K562 (cell line): Measurements from ENCODE around the gene RPRD1B. TPM values are rescaled to one million over a fixed set of nuclear protein-coding genes. Genes with fewer than 3 reads are reported as not detected.
A peak's percentile ranks its signal among the peaks of the same experiment; 100 is the strongest.

Experiments used
- ARID1B ChIP-seq: fragments of 450-650 bp; IDR thresholded peaks from 2 replicates; pipeline ENCODE4 v1.6.1; 2016; ENCODE audit warnings: antibody characterized with exemption, mild to moderate bottlenecking, inconsistent platforms
- BRCA1 ChIP-seq, 2 experiments: fragments of 450-650 bp in 1 of 2; sonication (generic) in 1 of 2; formaldehyde crosslinking in 1 of 2; IDR thresholded peaks; 2 replicates each; pipeline versions ENCODE4 v1.5.0 to v1.6.1; 2017 to 2020; ENCODE audit warnings: mild to moderate bottlenecking in 1 of 2, missing genetic modification reagents in 1 of 2
- CTBP1 ChIP-seq: fragments of 450-650 bp; IDR thresholded peaks from 2 replicates; pipeline ENCODE4 v1.6.1; 2016; ENCODE audit warnings: borderline replicate concordance
- DACH1 ChIP-seq: fragments of 450-650 bp; IDR thresholded peaks from 2 replicates; pipeline ENCODE4 v1.6.1; 2018; ENCODE audit not compliant: partially characterized antibody
- EHMT2 ChIP-seq: fragments of 450-650 bp; IDR thresholded peaks from 2 replicates; pipeline ENCODE4 v1.6.1; 2018; ENCODE audit warnings: antibody characterized with exemption
- ESRRA ChIP-seq: fragments of 450-650 bp; IDR thresholded peaks from 2 replicates; pipeline ENCODE4 v1.6.1; 2014; ENCODE audit warnings: low read depth, mild to moderate bottlenecking, moderate library complexity, borderline replicate concordance
- GATAD2A ChIP-seq: fragments of 450-650 bp; IDR thresholded peaks from 2 replicates; pipeline ENCODE4 v1.6.1; 2017
- HEY1 ChIP-seq: fragments of 250-450 bp; sonication (Bioruptor Pico); IDR thresholded peaks from 2 replicates; pipeline ENCODE4 v1.5.0; 2020; ENCODE audit warnings: mild to moderate bottlenecking, moderate library complexity, borderline replicate concordance
- HNRNPL ChIP-seq: fragments of 200-400 bp; formaldehyde crosslinking; IDR thresholded peaks from 2 replicates; pipeline ENCODE4 v1.6.1; 2017; ENCODE audit warnings: low read depth, mild to moderate bottlenecking, low read length
- ID3 ChIP-seq, 2 experiments: fragments of 250-450 bp in 1 of 2; fragments of 450-650 bp in 1 of 2; sonication (Bioruptor Pico) in 1 of 2; IDR thresholded peaks; 2 replicates each; pipeline versions ENCODE4 v1.6.1 to v1.8.0; 2016 to 2021; ENCODE audit warnings: mild to moderate bottlenecking in 2 of 2, moderate library complexity in 2 of 2, missing compliant biosample characterization in 1 of 2, missing genetic modification characterization in 1 of 2
- NBN ChIP-seq: fragments of 450-650 bp; IDR thresholded peaks from 2 replicates; pipeline ENCODE4 v1.6.1; 2016; ENCODE audit warnings: low read depth, mild to moderate bottlenecking
- NFRKB ChIP-seq: fragments of 450-650 bp; IDR thresholded peaks from 2 replicates; pipeline ENCODE4 v1.6.1; 2016; ENCODE audit warnings: low read depth
- NRF1 ChIP-seq, 2 experiments: fragments of 450-650 bp; IDR thresholded peaks in 1 of 2; conservative IDR thresholded peaks in 1 of 2; 2 replicates each; pipeline ENCODE4 v1.6.1; 2014; ENCODE audit warnings: mild to moderate bottlenecking in 2 of 2
- PHF20 ChIP-seq: fragments of 450-650 bp; IDR thresholded peaks from 2 replicates; pipeline ENCODE4 v1.6.1; 2018; ENCODE audit not compliant: partially characterized antibody
- RBFOX2 ChIP-seq: fragments of 200-400 bp; formaldehyde crosslinking; IDR thresholded peaks from 2 replicates; pipeline ENCODE4 v1.6.1; 2017; ENCODE audit warnings: low read depth, mild to moderate bottlenecking, low read length, moderate library complexity
- RCOR1 ChIP-seq, 2 experiments: IDR thresholded peaks; 2 replicates each; pipeline ENCODE4 v1.6.1; 2012; ENCODE audit warnings: low read depth in 2 of 2, low read length in 2 of 2, borderline replicate concordance in 1 of 2, improper control_type of control experiment in 1 of 2
- RFX1 ChIP-seq: fragments of 450-650 bp; IDR thresholded peaks from 2 replicates; pipeline ENCODE4 v1.6.1; 2016; ENCODE audit warnings: mild to moderate bottlenecking, moderate library complexity
- SETDB1 ChIP-seq: IDR thresholded peaks from one replicate; pipeline ENCODE4 v1.6.1; 2012; ENCODE audit warnings: low read length, control low read depth, inconsistent platforms
- STAT5A ChIP-seq: IDR thresholded peaks from 2 replicates; pipeline ENCODE4 v1.6.1; 2012; ENCODE audit warnings: low read length, inconsistent platforms, borderline replicate concordance
- ZBTB7A ChIP-seq: IDR thresholded peaks from 2 replicates; pipeline ENCODE4 v1.6.1; 2011; ENCODE audit warnings: low read depth, mild to moderate bottlenecking, low read length, moderate library complexity, borderline replicate concordance; ENCODE audit not compliant: control insufficient read depth
- ZFP36 ChIP-seq: fragments of 150-350 bp; IDR thresholded peaks from 2 replicates; pipeline ENCODE4 v1.6.1; 2018; ENCODE audit warnings: low read length, low read depth; ENCODE audit not compliant: partially characterized antibody
- ZNF639 ChIP-seq, 2 experiments: fragments of 200-800 bp in 1 of 2; sonication (Bioruptor generic) in 1 of 2; sonication (generic) in 1 of 2; formaldehyde crosslinking in 1 of 2; IDR thresholded peaks in 1 of 2; conservative IDR thresholded peaks in 1 of 2; 2 replicates each; pipeline versions ENCODE4 v1.5.0 to v1.6.1; 2016 to 2020; ENCODE audit warnings: missing compliant biosample characterization in 1 of 2, missing genetic modification characterization in 1 of 2, missing genetic modification reagents in 1 of 2
- polyA plus RNA-seq, 8 experiments: library from polyadenylated mRNA; depleted of rRNA in 4 of 8; stranded (reverse) in 5 of 8; unstranded in 3 of 8; fragments of >200 nt; fragmentation: Nextera tagmentation in 2 of 8; fragmentation: Illumina TruSeq in 1 of 8; extraction: Ambion mirVana in 2 of 8; extraction: Trizol in 1 of 8; gene quantifications; 2 replicates each; pipeline versions ENCODE4 v1.2.1 to v1.2.3, GENCODE V29; 2011 to 2014; ENCODE audit warnings: inconsistent platforms in 1 of 8, missing spikeins in 1 of 8
- total RNA-seq, 7 experiments: library from RNA; depleted of rRNA in 6 of 7; stranded (reverse); fragments of >200 nt in 6 of 7; fragmentation: Illumina TruSeq in 2 of 7; extraction: Trizol in 2 of 7; gene quantifications; 2 replicates each; pipeline versions ENCODE4 v1.2.1 to v1.2.3, GENCODE V29; 2011 to 2021; ENCODE audit warnings: low replicate concordance in 1 of 7
- TF ChIP-seq, protein P1 (sequence below): fragments of 450-650 bp; IDR thresholded peaks from 2 replicates; pipeline ENCODE4 v1.6.1; 2018; ENCODE audit not compliant: partially characterized antibody

RPRD1B gene
- total and polyA plus RNA-seq, 9 of the 15 experiments (the other 6 are each of a cell fraction or from before 2014, with no cell fraction given), result 5.5 to 43.0 (median 24.4) TPM

- TF ChIP-seq STAT5A (peak; percentile 69; the same call in 1 of the 2 replicates), NBN (peak; percentile 59; the same call in 1 of the 2 replicates), RCOR1 (IDR thresholded peaks at IDR 0.05; ENCODE audit: borderline replicate concordance in 1 of 2, low read depth in 2 of 2, low read length in 2 of 2) (peak in 1 of 2 experiments; percentile 77; a peak in 2 of 4 replicates), ZBTB7A (0 out of 2 replicates have a peak, but pooled peaks have one; percentile 23), ARID1B (peak; percentile 61), ID3 (CRISPR knock-in tag; IDR thresholded peaks at IDR 0.05) (no peak), ID3 (tag; IDR thresholded peaks at IDR 0.05) (peak; percentile 66; the same call in 1 of the 2 replicates), RFX1 (peak; percentile 73), HEY1 (CRISPR knock-in tag) (no peak), NFRKB (peak; percentile 79), EHMT2 (peak; percentile 68), ZFP36 (peak; percentile 48), CTBP1 (peak; percentile 50; the same call in 1 of the 2 replicates), RBFOX2 (0 out of 2 replicates have a peak, but pooled peaks have one; percentile 33), HNRNPL (no peak), SETDB1 (no peak), NRF1 (conservative IDR thresholded peaks at IDR 0.05 in 1 of 2, IDR thresholded peaks at IDR 0.05 in 1 of 2) (peak in 1 of 2 experiments; percentile 16; a peak in 1 of 4 replicates), DACH1 (no peak), BRCA1 (IDR thresholded peaks at IDR 0.05) (no peak), BRCA1 (CRISPR knock-in tag; IDR thresholded peaks at IDR 0.05) (no peak), ESRRA (0 out of 2 replicates have a peak, but pooled peaks have one; percentile 11), ZNF639 (CRISPR knock-in tag; conservative IDR thresholded peaks at IDR 0.05 in 1 of 2, IDR thresholded peaks at IDR 0.05 in 1 of 2) (0 out of 4 replicates have a peak, but pooled peaks of 1 of the 2 experiments have one; percentile 22), PHF20 (peak; percentile 57), GATAD2A (0 out of 2 replicates have a peak, but pooled peaks have one; percentile 45)
- TF ChIP-seq, protein P1, sequence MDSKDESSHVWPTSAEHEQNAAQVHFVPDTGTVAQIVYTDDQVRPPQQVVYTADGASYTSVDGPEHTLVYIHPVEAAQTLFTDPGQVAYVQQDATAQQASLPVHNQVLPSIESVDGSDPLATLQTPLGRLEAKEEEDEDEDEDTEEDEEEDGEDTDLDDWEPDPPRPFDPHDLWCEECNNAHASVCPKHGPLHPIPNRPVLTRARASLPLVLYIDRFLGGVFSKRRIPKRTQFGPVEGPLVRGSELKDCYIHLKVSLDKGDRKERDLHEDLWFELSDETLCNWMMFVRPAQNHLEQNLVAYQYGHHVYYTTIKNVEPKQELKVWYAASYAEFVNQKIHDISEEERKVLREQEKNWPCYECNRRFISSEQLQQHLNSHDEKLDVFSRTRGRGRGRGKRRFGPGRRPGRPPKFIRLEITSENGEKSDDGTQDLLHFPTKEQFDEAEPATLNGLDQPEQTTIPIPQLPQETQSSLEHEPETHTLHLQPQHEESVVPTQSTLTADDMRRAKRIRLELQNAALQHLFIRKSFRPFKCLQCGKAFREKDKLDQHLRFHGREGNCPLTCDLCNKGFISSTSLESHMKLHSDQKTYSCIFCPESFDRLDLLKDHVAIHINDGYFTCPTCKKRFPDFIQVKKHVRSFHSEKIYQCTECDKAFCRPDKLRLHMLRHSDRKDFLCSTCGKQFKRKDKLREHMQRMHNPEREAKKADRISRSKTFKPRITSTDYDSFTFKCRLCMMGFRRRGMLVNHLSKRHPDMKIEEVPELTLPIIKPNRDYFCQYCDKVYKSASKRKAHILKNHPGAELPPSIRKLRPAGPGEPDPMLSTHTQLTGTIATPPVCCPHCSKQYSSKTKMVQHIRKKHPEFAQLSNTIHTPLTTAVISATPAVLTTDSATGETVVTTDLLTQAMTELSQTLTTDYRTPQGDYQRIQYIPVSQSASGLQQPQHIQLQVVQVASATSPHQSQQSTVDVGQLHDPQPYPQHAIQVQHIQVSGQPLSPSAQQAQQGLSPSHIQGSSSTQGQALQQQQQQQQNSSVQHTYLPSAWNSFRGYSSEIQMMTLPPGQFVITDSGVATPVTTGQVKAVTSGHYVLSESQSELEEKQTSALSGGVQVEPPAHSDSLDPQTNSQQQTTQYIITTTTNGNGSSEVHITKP, result peak; percentile 67
Measured at GRCh38 chr20:38123021-38123587, 89.6 kb downstream of the RPRD1B start (continued).
